ENCODE data around the gene RASGRP1.

GRCh38 chr15:38518084-38518483, 46.5 kb downstream of the RASGRP1 start:
- TF ChIP-seq, protein P1, sequence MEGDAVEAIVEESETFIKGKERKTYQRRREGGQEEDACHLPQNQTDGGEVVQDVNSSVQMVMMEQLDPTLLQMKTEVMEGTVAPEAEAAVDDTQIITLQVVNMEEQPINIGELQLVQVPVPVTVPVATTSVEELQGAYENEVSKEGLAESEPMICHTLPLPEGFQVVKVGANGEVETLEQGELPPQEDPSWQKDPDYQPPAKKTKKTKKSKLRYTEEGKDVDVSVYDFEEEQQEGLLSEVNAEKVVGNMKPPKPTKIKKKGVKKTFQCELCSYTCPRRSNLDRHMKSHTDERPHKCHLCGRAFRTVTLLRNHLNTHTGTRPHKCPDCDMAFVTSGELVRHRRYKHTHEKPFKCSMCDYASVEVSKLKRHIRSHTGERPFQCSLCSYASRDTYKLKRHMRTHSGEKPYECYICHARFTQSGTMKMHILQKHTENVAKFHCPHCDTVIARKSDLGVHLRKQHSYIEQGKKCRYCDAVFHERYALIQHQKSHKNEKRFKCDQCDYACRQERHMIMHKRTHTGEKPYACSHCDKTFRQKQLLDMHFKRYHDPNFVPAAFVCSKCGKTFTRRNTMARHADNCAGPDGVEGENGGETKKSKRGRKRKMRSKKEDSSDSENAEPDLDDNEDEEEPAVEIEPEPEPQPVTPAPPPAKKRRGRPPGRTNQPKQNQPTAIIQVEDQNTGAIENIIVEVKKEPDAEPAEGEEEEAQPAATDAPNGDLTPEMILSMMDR (IDR thresholded peaks at IDR 0.05) = no peak
- TF ChIP-seq POLR2A (IDR thresholded peaks at IDR 0.05) = no peak

All from testis (tissue), 2 donors.